GM21576 (cell line): ENCODE results near the gene U2AF1L4.

Experiments
- ATAC-seq: cut with Tn5 transposase; IDR thresholded peaks from one replicate; pipeline ENCODE4 v1.9.1; 2021; ENCODE audit warnings: mild to moderate bottlenecking, moderate library complexity; ENCODE audit not compliant: unreplicated experiment

Gene U2AF1L4

DNA sequence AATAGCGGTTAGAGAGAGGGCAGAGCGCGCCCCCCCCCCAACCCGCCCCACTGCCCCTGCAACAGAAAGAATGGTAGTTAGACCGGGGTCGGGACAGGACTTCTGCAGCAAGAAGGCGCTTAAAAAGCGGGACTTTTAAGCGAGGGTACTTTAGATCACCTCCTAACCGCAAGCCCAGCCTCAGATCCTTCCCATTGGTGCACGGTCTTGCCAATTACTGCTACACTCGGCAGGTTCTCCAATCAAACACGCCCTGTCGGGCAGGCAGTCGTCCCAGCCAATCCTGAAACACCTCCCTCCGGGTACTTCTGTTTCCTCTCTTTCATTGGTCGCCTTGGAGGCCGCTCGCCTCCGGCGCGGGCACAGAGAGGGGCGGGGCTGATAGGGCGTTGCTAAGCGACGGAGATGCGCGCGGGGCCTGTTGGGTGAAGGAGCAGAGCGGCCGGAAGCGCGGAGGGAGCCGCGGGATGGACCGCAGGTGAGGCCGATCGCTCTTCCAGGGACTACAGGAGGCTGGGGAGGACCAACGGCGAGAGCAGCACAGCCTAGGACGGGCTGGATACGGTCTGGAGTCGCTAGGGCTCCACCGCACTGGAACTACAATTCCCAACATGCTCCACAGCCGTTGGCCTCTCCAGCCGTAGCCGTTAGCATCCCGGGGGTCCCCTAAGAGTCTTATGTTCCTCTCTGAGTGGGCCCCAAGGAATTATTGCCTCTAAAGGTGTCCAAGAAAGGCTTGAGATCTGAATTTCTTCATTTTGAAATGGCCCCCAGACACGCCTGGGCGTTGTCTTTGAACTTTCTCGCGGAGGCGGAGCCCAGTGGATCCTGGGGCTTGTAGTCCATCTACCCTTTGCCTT is 12.8 kb upstream of the U2AF1L4 start, which contains the start of gene PROSER3:
TSS of gene PROSER3 (plus strand) at position 428 of the 860 bp plus-strand sequence. CDS start at position 468, 40 bp downstream.
- peak; percentile 90 for ATAC-seq

DNA sequence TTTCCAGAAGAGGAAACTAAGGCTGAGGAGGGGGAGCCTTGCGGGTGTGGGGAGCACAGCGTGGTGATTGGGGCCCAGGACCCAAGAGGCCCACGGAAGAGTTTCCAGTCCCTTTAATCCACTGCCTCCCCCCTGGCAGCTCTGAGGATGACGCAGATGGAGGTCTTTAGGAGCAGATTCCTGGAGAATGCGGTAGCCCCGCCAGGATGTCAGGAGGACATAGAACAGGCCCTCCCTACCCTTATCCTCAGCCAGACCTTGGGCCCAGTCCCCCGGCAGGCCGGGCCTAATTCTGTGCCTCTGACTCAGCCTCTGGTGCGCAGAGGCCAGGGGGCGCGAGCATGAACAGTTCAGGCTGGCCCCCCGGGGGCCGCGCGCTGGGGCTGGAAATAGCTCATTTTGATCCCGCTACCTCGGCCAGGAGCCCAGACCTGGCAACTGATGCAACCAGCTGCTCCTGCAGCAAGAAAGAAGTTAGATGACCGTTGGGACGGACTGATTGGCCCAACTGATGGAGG is 12.1 kb upstream of the U2AF1L4 start:
- no peak for ATAC-seq

DNA sequence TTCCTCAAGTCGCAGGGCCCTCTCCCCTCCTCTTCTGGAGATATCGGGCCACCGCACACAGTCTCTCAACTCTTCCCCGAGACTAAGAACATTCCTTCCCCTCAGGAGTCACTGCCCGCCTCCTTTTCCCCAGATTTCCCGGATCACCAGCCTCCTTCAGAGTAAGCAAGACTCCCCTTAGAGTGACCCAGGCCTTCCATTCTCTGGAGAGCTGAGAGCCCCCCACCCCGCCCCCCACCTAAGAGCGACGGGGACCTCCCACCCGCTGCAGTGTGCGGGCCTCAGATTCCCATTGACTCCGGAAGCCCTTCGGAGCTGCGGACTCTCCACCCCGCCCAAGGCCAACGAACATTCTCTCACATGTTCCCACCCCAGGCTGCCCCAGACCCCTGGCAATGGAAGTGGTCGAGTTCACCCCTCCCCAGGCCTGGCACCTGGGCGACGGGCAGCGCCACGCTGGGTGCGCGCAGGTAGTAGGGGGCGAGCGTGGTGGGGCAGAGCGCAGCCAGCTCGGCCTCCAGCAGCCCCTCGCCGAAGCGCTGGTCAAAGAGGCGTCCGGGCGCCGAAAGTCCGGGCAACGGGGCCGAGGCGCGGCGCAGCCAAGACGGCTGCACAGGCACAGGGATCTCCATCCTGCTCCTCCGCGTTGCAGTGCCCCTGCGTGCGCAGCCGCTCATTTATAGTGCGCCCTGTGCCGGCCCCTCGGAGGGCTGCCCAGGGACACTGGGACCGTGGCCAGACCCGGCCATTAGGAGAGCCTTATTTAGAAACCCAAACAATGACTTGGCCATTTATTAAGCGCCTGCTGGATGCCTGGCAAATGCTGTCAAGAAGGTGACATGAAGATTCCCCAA is 11.4 kb upstream of the U2AF1L4 start, which contains the start of gene HSPB6:
TSS of gene HSPB6 (minus strand) at position 653 of the 854 bp plus-strand sequence. CDS start at position 632, 21 bp downstream.
- no peak for ATAC-seq

DNA sequence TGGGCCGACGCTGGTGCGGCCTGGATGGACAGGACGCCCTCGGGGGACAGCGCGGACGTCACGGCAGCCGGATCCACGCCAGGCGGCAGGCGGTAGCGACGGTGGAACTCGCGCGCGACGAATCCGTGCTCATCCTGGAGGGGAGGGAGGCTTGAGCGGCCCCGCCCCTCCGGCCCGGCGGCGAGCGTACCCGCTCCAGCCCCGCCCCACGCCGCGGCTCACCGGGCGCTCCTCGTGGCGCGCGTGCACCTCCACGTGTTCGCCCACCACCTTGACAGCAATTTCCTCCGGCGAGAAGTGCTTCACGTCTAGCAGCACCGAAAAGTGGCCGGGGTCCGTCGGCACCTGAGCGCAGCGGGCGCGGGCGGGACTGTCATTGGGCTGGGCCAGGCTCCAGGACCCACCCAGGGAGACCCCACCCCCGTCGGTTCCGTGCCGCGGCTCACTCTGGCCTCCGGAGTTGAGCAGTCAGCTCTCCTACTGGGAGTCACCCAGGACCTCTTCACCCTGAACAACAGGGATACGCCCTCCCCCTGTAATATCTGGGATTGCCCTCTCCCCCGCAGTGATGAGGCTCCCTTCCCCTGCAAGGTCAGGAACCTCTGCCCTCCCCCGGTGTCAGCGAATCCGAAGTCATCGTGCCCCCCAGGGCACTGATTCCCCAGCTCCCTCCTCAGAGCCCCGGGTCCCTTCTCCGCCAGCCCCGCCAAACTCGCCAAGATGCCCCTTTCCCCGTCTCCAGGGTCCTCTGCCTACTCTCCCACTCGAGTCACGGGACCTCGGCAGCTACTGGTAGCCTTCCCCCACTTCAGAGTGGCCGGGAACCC is 10.5 kb upstream of the U2AF1L4 start:
- no peak for ATAC-seq

DNA sequence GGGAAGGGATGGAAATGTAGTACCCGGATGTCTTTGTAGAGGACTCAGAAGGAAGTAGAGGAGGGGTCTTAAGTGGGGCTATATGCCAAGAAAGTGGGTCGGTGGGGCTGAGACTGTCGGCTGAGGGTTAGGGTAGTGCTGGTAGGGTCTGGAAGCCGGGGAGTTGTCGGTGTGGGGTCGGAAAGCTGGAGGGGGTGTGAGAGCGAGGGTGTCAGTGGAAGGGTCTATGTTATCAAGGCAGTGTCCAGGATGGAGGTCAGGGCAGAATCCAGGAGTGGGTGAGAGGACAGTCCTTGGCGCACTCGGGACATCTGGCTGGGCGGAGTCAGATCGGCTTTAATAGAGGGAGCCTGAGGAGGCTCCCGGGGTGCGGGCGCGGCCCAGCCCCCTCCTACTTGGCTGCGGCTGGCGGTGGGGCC is 9.9 kb upstream of the U2AF1L4 start:
- ATAC-seq: no peak

DNA sequence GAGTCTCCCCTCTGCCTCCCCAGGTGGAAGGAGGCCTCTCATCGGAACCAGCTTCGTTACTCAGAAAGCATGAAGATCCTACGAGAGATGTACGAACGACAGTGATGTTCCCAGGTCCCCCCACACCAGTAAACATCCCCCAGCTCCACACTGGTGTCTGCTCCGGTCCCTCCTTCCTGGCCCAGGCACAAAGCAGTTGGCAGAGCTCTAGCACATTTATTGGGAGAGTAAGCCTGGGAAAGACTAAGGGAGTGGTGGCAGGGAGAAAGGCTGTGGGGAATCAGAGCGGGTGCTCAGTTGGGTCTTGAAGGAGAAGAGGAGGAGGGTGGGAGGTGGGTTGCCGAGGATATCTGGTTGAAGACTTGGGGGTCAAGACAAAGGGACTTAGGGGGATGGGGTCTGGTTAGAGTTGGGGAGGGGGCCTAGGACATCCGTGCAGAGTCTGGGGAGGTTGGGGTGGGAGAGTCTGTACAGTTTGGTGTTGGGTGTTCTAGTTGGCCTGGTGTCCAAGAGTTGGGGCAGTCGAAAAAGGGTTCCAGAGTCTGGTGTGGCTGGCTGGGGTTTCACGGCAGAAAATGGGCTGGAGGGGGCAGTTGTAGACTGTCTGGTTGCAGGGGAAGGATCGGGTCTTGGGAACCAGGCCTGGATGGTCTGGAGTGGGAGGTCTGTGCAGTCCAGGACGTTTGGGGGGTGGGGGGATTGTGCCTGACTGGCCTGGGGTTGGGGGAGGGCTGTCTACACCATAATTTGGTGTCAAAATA is 9.3 kb upstream of the U2AF1L4 start:
- no peak for ATAC-seq

DNA sequence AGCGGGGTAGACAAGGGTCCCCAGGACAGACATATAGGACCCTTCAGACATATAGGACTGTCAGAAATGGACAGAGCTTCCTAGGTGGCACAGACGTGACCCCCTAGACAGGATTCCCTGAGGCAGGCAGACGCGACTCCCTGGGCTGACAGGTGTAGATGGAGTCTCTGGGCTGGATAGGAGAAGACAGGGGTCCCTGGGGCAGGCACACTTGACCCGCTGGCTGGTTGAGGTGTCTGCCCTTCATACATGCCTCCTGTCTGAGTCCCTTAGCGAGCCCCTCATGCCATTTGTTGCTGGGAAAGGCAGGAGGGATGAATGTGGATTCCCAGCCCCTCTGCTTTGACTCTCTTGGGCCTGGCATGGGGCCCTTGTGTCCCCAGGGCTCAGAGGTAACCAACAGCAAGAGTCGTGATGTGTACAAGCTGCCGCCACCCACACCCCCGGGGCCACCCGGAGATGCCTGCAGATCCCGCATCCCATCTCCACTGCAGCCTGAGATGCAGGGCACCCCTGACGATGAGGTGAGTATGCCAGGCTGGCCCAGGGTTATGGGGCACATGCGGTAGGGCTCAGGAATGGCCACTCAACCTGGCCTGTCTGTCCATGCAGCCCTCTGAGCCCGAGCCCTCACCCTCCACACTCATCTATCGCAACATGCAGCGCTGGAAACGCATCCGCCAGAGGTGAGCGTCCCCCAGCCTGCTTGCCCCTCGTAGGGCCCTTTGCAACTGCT is 8.6 kb upstream of the U2AF1L4 start:
- ATAC-seq: no peak

DNA sequence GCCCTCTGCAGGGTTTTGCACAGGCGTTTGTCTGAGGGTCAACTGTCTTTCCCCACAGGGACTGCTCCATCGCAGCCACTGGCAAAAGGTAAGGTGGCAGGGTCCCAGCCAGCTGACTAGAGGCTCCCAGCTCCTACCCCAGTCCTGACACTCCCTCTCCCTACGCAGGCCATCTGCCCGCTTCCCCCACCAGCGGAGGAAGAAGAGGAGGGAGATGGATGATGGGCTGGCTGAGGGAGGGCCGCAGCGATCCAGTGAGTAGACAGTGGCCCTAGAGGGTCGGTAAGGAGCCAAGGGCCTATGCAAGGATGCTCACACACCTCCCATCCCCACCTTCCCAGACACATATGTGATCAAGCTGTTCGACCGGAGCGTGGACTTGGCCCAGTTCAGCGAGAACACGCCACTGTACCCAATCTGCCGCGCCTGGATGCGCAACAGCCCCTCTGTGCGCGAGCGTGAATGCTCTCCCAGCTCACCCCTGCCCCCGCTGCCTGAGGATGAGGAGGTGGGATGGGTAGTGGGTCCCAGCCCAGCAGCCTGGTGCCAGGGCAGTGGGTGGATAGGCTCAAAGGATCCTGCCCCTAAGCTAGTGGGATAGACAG is 7.6 kb upstream of the U2AF1L4 start:
- no peak for ATAC-seq

DNA sequence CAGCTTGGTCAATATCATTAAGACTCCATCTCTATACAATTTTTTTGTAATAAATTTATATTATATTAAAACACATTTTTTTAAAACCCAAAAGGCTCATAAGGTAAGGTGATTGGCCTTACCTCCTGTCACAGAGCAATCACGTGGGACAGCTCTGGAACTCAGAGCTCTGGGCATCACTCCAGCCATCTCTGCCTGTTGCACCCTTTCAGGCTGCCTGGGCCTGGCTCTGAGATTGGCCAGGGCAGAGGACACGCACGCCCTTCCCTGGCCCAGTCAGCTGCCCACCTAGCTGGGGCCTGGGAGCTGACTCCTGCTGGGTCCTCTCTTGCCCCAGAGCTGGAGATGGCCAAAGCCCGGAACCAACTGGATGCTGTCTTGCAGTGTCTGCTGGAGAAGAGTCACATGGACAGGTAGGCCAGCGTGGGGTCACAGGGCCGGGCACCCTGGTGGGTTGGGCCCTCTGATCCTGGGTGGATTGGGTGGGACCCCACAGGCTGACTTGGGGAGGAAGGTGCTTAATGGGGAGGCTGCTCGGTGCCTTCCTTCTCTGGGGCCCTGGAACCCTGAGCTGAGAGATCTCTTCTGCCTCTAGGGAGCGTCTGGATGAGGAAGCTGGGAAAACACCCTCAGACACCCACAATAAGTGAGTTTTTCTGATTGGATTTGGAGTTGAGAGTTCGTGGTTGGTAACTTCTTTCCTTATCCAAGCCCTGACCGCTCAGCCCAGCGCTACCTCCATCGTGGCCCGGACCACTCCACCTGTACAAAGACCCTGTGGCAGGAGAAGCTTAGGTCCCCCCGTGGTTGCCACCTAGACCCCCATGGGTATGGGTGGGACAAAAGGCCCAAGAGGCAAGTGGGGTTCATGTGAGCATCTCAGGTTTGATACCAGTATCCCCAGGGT is 6.9 kb upstream of the U2AF1L4 start:
- ATAC-seq: no peak

DNA sequence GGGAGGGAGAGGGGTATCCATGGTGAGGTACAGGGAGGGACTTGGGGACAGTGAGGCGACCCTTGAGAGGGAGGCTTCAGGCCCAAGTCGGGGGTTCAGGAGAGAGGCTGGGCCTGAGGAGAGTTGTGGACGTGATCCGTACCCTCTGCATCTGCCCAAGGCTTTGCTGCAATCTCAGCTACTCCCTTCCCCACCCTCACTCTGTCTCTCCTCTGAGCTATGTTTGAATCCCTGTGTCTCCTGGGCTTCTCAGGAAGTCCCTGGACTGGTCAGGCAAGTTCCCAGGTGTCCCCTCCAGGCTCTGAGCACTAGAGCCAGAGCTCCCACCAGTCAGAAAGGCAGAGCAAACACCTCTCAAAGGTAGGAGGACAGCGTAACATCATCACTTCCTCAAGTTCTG is 4.9 kb upstream of the U2AF1L4 start:
- no peak for ATAC-seq

DNA sequence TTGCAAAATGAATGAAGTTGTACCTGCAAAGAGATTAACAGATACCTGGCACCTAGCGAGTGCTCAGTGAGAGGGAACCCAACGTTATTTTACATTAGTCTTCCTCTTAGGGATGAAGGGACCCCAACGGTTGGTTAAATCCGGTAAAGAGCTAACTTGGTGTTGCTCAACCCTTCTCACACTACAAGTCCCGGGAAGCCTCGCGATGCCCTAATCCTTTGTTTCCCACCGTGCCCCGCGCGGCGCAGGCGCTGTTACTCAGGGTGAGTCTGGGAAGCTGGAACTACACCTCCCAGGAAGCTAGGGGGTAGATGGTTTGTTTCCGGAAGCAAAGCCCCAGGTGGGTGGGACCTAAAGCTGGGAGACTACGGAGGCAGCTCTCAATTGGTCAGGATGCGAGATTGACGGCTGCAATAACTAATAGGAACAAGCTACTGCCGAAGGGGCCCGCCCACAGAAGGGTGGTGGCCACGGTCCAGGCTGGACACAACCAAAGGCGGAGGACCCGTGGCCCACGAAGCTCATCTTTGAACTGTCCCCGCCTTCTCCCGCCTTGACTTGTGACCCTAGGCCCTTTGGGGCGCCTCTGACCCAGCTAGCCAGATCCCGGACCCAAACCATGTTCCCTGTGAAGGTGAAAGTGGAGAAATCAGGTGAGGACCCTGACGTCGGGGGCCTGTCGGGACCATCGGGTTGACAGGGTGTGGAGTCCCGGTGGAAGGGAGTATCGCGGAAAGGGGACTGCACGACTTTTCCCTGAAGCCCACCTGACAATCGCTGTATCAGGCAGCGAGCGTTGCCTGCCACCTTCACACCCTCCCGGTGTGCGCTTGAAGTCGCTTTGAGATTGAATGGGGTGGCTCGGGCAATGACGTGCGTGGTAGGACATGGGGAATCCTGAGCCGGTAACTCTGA is 3.1 kb upstream of the U2AF1L4 start, which contains the start of gene LIN37:
TSS of gene LIN37 (plus strand) at position 471 of the 915 bp plus-strand sequence. CDS start at position 620, 149 bp downstream.
- peak; percentile 65 for ATAC-seq

DNA sequence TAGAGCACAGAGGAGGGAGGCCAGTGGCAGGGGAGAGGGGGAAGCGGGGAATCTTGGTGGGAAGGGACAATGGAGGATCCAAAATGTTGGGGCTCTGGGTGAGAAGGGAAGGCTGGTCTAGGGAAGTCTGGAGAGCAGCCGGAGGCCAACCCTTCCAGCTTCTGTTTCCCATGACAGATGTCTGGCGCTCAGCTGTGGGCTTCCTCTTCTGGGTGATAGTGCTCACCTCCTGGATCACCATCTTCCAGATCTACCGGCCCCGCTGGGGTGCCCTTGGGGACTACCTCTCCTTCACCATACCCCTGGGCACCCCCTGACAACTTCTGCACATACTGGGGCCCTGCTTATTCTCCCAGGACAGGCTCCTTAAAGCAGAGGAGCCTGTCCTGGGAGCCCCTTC is 1.3 kb upstream of the U2AF1L4 start:
- no peak for ATAC-seq

DNA sequence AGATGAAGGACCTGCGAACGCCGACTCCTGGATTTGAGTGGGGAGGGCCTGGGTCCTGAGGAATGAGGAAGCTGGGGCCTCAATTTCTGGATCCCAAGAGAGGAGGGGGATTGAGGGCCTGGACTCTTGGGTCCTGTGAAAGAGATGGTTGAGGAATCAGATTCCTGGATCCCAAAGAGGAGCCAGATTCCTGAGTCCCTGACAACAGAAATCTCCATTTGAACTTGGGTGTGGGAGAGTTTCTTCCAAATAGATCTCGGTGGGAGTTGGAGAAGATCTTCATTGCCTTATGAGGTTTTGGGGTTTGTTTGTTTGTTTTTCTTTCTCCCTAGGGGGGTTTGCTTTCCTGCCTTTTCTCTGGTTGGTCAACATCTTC is 857 bp upstream of the U2AF1L4 start:
- no peak for ATAC-seq

DNA sequence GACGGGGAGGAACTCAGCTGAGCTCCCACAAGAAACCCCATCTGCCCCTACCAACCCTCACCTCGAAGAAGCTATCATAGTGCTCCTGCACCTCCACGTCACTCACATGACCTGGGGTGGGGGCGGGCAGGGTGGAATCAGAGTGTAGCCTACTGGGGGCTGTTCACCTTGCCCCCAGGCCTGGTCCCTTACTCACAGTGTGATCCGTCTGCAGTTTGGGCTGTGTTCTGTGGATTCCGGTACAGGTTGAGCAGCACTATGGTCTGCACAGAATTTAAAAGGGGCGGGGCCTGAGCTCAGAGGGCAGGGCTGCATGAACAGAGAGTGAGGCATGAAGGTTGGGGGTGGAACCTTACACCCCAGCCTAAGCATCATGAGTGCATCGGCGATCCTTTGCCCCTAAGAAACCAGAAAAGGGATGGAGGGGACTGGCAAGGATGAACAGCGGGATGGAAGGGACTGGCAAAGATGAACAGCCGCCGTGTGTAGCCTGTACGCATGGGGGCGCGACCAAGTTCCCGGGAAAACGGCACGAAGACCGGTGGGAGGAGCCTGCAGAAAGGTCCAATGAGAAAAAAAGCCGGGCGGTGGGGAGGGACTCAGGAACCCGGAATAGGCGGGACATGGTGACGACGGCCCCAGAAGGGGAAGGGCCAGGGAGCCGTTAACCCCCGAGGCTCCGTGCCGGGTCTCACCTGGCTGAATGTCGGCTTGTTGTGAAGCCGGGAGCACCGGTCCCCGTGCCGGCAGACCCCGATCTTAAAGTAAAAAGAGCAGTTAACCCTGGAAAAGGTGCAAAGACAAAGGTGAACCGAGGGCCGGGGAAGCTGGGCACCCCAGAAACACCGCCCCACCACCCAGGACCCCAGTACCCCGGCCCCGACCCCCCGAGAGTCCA is 539 bp downstream of the U2AF1L4 start:
- peak; percentile 33 for ATAC-seq

DNA sequence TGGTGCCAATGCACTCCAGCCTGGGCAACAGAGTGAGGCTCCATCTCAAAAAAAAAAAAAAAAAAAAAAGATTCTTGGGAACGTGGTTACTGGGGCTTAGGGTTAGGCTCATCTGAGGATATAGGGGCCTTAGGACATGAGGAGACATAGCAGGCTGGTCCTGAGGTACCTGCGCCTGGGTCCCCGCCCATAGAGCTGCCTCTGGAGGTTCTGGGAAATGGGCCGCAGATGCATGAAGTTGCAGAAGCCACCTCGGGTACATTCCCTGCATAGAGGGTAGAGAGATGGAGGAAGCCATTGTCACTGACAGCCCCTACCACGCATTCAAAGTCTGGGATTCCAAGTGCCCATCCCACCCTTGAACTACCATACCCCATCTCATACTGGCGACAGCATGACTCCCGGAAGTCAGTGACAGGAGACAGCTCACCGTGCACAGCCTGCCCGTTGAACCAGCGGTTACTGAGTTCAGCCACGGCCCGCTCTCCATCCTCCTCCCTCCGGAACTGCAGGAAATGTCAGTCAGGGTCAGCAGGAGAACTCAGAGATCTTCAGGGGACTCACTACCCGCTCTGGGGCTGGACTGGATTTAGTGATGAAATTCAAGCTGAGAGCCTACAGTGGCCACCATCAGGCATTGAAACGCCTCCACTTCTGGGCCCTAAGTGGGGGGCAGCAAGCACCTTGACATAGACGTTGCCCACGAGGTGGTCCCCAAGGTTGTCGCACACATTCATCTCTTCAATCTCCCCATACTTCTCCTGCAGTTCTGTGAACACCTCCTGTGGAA is 1.4 kb downstream of the U2AF1L4 start:
- ATAC-seq: no peak
